G401.6 (cell line): ENCODE measurements around the gene BEST2.
A peak's percentile ranks its signal among the peaks of the same experiment; 100 is the strongest.

Source experiments
- FAIRE-seq: peaks from 2 replicates; lab custom pipeline; 2012; peaks lifted over from hg19 to GRCh38; lab: Jason Lieb, UNC

Gene BEST2

GRCh38 chr19:12770922-12771321, 19.3 kb downstream of the BEST2 start:
- no peak for FAIRE-seq

- FAIRE-seq = no peak
Observed at GRCh38 chr19:12772323-12772722, 20.7 kb downstream of the BEST2 start.

- no peak for FAIRE-seq
Observed at GRCh38 chr19:12773571-12773970, 22.0 kb downstream of the BEST2 start.

GRCh38 chr19:12774588-12775555, 23.3 kb downstream of the BEST2 start, which contains the start of gene HOOK2:
Gene HOOK2, minus strand, starts transcription at chr19:12775552. Its CDS starts 103 bp downstream, at chr19:12775449.
- no peak for FAIRE-seq

GRCh38 chr19:12777217-12778016, 25.8 kb downstream of the BEST2 start:
- peak; percentile 63 for FAIRE-seq

- FAIRE-seq = no peak
Observed at GRCh38 chr19:12778017-12778904, 26.7 kb downstream of the BEST2 start.

- no peak for FAIRE-seq
Observed at GRCh38 chr19:12778905-12779161, 27.2 kb downstream of the BEST2 start.

GRCh38 chr19:12779162-12779993, 27.8 kb downstream of the BEST2 start:
- FAIRE-seq = no peak

GRCh38 chr19:12782174-12782423, 30.5 kb downstream of the BEST2 start:
- FAIRE-seq = no peak

- no peak for FAIRE-seq
Observed at GRCh38 chr19:12782424-12783290, 31.1 kb downstream of the BEST2 start.

- FAIRE-seq = no peak
Observed at GRCh38 chr19:12783291-12783848, 31.8 kb downstream of the BEST2 start.

GRCh38 chr19:12783849-12784393, 32.3 kb downstream of the BEST2 start:
- no peak for FAIRE-seq

GRCh38 chr19:12784394-12784870, 32.8 kb downstream of the BEST2 start:
- no peak for FAIRE-seq

- no peak for FAIRE-seq
Observed at GRCh38 chr19:12784871-12785430, 33.4 kb downstream of the BEST2 start.

GRCh38 chr19:12785431-12786031, 33.9 kb downstream of the BEST2 start:
- FAIRE-seq = no peak

- no peak for FAIRE-seq
Observed at GRCh38 chr19:12786141-12786870, 34.7 kb downstream of the BEST2 start.

- no peak for FAIRE-seq
Observed at GRCh38 chr19:12786952-12787351, 35.4 kb downstream of the BEST2 start.

- FAIRE-seq = no peak
Observed at GRCh38 chr19:12787458-12787857, 35.9 kb downstream of the BEST2 start.
